Duodenal mucosa (tissue), 2 donors: ENCODE measurements around the gene DOCK2.
"Not testable (repeated sequence)": the region's sequence is repeated elsewhere in the genome, so short reads cannot be mapped to it uniquely, and the experiment has no call there.

ENCODE experiments used
- H3K27ac ChIP-seq: one replicate; pipeline ENCODE4 v1.7.0; 2013; ENCODE audit warnings: low read depth, low read length
- H3K27me3 ChIP-seq, 2 donors: one replicate each; pipeline ENCODE4 v1.7.0; 2013; ENCODE audit warnings: low read length in 2 of 2, control low read depth in 1 of 2; ENCODE audit not compliant: insufficient read depth in 2 of 2, control insufficient read depth in 1 of 2
- H3K36me3 ChIP-seq, 2 donors: one replicate each; pipeline ENCODE4 v1.7.0; 2013; ENCODE audit warnings: low read length in 2 of 2, control low read depth in 1 of 2; ENCODE audit not compliant: insufficient read depth in 2 of 2, control insufficient read depth in 1 of 2
- H3K4me1 ChIP-seq, 2 donors: one replicate each; pipeline ENCODE4 v1.7.0; 2013; ENCODE audit warnings: low read length in 2 of 2, control low read depth in 1 of 2; ENCODE audit not compliant: insufficient read depth in 2 of 2, control insufficient read depth in 1 of 2
- H3K4me3 ChIP-seq, 2 donors: one replicate each; pipeline ENCODE4 v1.7.0; 2013; ENCODE audit warnings: low read length in 2 of 2, low read depth in 1 of 2
- H3K9ac ChIP-seq, 2 donors: one replicate each; pipeline ENCODE4 v1.7.0; 2013; ENCODE audit warnings: low read length in 2 of 2, low read depth in 1 of 2
- H3K9me3 ChIP-seq, 2 donors: one replicate each; pipeline ENCODE4 v1.7.0; 2013; ENCODE audit warnings: low read length in 2 of 2, control low read depth in 1 of 2; ENCODE audit not compliant: control insufficient read depth in 1 of 2

The DOCK2 gene

DNA sequence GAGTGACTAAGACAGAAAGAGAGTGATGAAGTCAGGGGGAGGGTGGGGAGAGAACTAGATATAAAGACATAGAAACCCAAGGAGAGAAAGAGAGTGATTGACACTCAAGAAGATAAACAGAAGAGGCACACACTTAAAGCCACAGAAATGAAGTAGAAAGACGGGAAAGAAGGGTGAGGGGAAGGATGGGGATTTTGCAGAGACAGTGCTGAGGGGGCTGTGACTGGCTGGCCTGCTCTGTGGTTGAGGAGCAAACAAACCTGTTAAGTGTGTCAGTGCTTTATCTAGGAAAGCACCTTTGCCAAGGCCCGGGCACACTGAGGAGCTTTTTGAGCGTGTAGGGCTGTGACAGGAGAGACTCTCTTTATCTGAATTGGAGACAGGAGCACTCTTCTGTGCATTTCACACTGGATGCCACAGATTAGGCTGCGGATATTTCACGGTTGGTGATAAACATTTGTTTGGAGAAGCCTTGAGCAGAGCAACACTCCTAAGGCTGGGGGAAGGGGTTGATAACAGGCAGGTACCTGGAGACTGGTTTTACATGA, 109.1 kb downstream of the DOCK2 start:
- Histone ChIP-seq H3K9ac (no peak overlapping the region), H3K4me3 (no peak overlapping the region), H3K36me3 (peaks cover 0 to 5% of the 10 kb centered on the region in 2 donors), H3K4me1 (no peaks in the 10 kb centered on the region), H3K27ac (no peak overlapping the region), H3K9me3 (no peaks in the 10 kb centered on the region), H3K27me3 (no peaks in the 10 kb centered on the region)

DNA sequence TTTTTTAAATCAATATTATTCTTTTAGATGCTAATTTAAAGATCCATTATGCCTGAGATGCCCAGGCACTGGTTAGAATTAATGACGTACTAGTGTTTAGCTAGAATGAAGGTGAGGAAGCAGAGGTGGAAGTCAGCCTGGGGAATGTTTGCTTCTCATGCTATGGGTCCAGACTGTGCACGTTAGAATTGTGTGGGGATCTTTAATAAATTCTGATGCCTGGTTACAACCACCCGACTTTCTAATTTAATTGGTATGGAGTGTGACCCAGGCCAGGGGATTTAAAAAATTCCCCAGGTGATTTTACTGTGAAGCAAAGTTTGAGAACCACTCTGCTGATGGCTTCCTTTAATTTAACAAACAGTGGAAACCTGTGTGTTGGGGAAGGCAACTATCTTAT, 111.1 kb downstream of the DOCK2 start:
- Histone ChIP-seq H3K27ac (no peak overlapping the region), H3K36me3 (peaks cover 0 to 15% of the 10 kb centered on the region in 2 donors), H3K27me3 (no peaks in the 10 kb centered on the region), H3K9me3 (no peaks in the 10 kb centered on the region), H3K4me3 (no peak overlapping the region), H3K4me1 (no peaks in the 10 kb centered on the region), H3K9ac (no peak overlapping the region)

DNA sequence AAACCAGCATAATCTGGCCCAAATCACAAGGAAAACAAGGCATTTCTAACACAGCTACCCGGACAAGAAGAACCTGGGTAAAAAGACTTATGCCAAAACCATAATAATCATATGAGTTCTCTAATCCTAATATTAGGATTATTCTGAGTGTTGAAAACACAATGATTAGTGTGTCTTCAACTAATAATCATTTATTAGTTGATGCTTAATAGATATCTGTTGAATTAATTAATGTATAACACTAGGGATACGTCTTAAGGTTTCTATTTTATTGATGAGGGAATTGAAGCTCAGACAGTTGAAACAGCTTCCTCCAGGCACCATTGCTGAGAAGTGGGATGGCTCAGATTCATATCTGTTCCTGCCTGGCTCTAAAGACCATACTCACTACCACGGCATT, 112.2 kb downstream of the DOCK2 start:
- Histone ChIP-seq H3K36me3 (peaks cover 0 to 15% of the 10 kb centered on the region in 2 donors), H3K4me1 (no peaks in the 10 kb centered on the region), H3K27ac (no peak overlapping the region), H3K27me3 (no peaks in the 10 kb centered on the region), H3K4me3 (no peak overlapping the region), H3K9me3 (no peaks in the 10 kb centered on the region), H3K9ac (no peak overlapping the region)

DNA sequence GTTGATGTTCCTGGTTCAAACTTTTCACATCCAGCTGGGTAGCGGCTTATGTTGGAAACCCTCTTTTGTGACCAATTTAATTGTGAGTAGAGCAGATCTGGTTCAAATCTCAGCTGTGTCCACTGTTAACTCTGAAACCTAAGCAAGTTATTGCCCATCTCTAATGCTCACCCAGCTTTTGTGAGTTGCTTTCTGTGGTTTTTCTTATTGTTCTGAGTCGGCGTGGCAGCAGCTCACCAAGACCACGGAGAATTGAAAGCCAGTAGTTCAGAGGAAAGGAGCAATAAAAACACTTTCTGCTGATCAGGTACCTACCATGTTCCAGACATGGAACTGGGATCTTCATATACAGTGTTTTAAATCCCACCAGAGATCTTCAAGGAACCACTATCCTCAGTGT, 114.4 kb downstream of the DOCK2 start:
- Histone ChIP-seq H3K4me1 (no peaks in the 10 kb centered on the region), H3K27me3 (no peaks in the 10 kb centered on the region), H3K27ac (no peak overlapping the region), H3K4me3 (no peak overlapping the region), H3K36me3 (peaks cover 0 to 15% of the 10 kb centered on the region in 2 donors), H3K9me3 (no peaks in the 10 kb centered on the region), H3K9ac (no peak overlapping the region)

DNA sequence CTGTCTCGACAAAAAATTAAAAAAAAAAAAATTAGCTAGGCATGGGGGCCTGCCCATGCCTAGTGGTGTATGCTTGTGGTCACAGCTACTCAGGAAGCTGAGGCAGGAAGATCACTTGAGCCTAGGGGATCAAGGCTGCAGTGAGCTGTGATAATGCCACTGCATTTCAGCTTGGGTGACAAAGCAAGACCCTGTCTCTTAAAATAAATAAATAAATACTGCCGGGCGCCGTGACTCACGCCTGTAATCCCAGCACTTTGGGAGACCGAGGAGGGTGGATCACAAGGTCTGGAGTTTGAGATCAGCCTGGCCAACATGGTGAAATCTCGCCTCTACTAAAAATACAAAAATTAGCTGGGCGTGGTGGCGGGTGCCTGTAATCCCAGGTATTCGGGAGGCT, 115.5 kb downstream of the DOCK2 start:
- not testable (repeated sequence) for H3K4me3 ChIP-seq, H3K27me3 ChIP-seq, H3K9ac ChIP-seq, H3K9me3 ChIP-seq, H3K4me1 ChIP-seq, H3K27ac ChIP-seq
- peaks cover 0 to 15% of the 10 kb centered on the region in 2 donors for H3K36me3 ChIP-seq

DNA sequence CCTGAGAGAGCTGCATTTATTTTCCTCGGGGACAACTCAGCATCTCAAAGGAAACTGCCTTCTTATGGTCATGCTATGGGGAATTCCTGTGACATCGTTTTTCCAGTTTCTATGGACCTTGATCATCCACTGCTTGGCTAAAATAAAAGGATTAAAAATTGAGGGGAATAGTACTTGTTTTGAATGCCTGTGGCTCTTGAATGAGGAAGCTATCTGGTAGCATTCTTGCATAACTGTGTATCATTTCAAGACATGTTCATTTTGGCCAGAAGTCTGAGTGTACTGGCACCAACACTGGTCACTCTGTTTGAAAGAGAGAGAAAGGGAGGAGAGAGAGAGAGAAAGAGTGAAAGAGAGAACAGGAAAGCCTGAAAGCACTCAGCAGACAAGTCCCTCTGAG, 116.7 kb downstream of the DOCK2 start:
- Histone ChIP-seq H3K27me3 (no peaks in the 10 kb centered on the region), H3K4me3 (no peak overlapping the region), H3K9ac (no peak overlapping the region), H3K9me3 (no peaks in the 10 kb centered on the region), H3K4me1 (no peaks in the 10 kb centered on the region), H3K27ac (no peak overlapping the region), H3K36me3 (peaks cover 0 to 10% of the 10 kb centered on the region in 2 donors)

DNA sequence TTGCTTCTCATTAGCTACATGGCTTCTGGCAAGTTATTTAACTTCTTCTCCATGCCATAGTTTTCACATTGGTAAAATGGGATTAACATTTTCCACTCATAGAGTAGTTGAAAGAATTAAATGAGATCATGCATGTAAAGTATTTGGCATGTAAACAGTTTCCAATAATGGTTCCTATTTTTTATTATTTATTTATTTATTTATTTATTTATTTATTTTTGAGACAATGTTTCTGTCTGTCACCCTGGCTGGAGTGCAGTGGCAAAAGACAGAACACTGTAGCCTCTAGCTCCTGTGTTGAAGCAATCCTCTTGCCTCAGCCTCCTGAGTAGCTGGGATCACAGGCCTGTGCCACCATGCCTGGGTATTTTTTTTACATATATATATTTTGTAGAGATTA, 117.7 kb downstream of the DOCK2 start:
- H3K36me3 ChIP-seq: peaks cover 0 to 10% of the 10 kb centered on the region in 2 donors
- no peaks in the 10 kb centered on the region for H3K27me3 ChIP-seq
- H3K4me3 ChIP-seq: no peak overlapping the region

DNA sequence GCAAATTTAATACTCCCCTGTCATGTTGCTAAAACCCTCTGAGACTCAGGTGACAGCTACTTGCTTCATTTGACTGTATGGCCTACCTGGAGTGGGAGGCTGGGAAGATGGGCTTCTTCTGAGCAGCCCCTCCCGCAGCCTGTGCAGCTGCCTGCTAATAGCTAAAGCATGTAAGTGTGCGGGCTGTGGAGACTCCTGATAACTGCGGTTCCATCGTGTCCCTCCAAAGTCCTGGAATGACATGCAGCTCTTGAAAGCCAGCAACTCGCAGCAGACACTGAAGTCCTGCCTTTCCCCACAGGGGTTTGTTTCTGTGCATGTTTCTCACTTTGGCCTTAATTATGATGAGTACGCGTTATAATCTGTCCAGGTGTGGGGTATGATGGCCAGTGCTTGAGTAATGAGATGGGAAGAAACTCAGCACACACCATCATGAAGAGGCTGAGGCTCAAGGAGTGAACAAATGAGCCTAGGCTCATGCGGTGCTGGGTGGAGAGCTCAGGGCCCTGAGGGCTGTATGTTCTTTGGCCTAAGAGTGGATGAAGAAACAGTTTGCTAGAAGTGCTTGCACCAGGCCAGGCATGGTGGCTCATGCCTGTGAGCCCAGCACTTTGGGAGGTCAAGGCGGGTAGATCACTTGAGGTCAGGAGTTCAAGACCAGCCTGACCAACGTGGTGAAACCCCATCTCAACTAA, 119.1 kb downstream of the DOCK2 start:
- Histone ChIP-seq H3K4me3 (no peak overlapping the region), H3K27me3 (no peaks in the 10 kb centered on the region), H3K27ac (no peak overlapping the region), H3K9me3 (no peaks in the 10 kb centered on the region), H3K4me1 (no peaks in the 10 kb centered on the region), H3K36me3 (peaks cover 0 to 10% of the 10 kb centered on the region in 2 donors), H3K9ac (no peak overlapping the region)

More for the DNA sequence above, 117.7 kb downstream of the DOCK2 start:
- H3K9ac ChIP-seq: no peak overlapping the region
- H3K27ac ChIP-seq: no peak overlapping the region
- no peaks in the 10 kb centered on the region for H3K4me1 ChIP-seq
- no peaks in the 10 kb centered on the region for H3K9me3 ChIP-seq

DNA sequence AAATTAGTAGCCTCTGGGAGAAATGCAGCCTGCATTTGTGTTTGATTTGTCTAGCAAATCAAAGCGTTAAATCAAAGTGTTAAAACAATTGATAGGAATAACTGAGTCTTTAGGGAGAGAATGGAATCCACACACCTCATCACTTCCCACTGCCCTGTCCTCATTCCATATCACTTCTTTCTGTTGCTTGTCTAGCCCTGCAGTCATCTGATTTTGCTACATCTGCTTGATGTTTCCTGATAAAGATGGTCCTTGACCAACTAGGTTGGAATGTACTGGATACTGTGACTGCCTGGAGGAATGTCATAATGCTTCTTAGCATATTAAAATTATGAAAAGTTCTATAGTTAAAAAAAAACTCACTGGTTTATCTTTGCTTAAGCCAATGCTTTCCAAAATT, 119.9 kb downstream of the DOCK2 start:
- no peaks in the 10 kb centered on the region for H3K9me3 ChIP-seq
- H3K4me3 ChIP-seq: no peak overlapping the region
- no peak overlapping the region for H3K27ac ChIP-seq
- peaks cover 0 to 2% of the 10 kb centered on the region in 2 donors for H3K36me3 ChIP-seq
- H3K27me3 ChIP-seq: no peaks in the 10 kb centered on the region
- H3K4me1 ChIP-seq: no peaks in the 10 kb centered on the region
- H3K9ac ChIP-seq: no peak overlapping the region

DNA sequence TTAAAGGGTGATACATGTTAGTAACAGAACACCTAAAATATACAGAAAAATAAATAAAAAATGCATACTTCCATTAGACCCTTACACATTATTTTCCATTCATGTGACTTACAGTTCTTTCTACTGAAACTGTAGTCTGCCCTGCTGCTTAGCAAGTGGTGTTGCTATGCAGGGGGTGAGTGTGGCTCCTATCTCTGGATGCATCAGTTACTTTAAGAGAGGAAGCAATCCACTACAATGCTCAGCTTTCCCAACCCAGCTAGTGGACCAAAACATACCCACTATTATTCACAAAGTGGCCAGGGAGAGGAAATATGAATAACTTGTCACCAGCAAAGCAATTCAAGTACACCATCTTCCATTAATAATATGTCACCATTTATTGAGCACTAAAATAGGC, 121.8 kb downstream of the DOCK2 start:
- Histone ChIP-seq H3K4me3 (no peak overlapping the region), H3K36me3 (no peaks in the 10 kb centered on the region), H3K27me3 (no peaks in the 10 kb centered on the region), H3K27ac (no peak overlapping the region), H3K4me1 (no peaks in the 10 kb centered on the region), H3K9me3 (no peaks in the 10 kb centered on the region), H3K9ac (no peak overlapping the region)
